ENCODE data around the gene SMARCA2.

The SMARCA2 gene

DNA sequence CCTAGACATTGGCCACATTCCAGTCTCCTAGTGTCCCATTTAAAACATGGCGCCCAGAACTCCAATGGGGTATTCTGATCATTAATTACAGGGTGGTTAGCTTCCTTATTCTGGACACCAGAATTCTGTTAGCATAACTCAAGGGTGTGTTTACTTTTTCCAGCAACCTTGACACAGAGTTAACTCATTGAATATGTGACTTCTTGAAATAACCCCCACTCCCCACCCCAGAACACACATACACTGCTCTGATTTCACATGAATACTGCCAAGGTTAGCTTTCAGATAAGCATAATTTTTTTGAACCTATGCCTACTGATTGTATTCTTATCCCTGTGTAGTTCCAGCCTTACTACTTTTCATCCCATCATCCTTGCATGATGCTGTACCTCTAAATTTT, 151.1 kb downstream of the SMARCA2 start:
- Histone ChIP-seq H2AFZ (ENCODE audit: low read length) (no peak overlapping the region), H4K20me1 (ENCODE audit: insufficient read depth, low read length) (no peaks in the 10 kb centered on the region), H3K79me2 (ENCODE audit: insufficient read depth, low read length) (no peaks in the 10 kb centered on the region), H3K36me3 (ENCODE audit: insufficient read depth, low read length) (peaks cover 81% of the 10 kb centered on the region), H3K9me2 (ENCODE audit: low read depth, low read length) (no peaks in the 10 kb centered on the region), H3K27me3 (ENCODE audit: insufficient read depth, low read length) (no peaks in the 10 kb centered on the region), H3K4me1 (ENCODE audit: insufficient read depth, low read length, severe bottlenecking) (no peaks in the 10 kb centered on the region), H3K4me3 (ENCODE audit: low read depth, low read length, poor library complexity, severe bottlenecking) (no peak overlapping the region), H3F3A (ENCODE audit: insufficient read depth, low read length) (0 out of 2 replicates have a peak, but pooled peaks cover 3% of the 10 kb centered on the region), H3K9me3 (ENCODE audit: low read length) (no peaks in the 10 kb centered on the region), H3K9ac (ENCODE audit: low read length) (no peak overlapping the region), H3K4me2 (ENCODE audit: low read length) (no peak overlapping the region), H3K27ac (ENCODE audit: low read depth, low read length, poor library complexity, severe bottlenecking) (no peak overlapping the region)
- TF ChIP-seq, protein P1, sequence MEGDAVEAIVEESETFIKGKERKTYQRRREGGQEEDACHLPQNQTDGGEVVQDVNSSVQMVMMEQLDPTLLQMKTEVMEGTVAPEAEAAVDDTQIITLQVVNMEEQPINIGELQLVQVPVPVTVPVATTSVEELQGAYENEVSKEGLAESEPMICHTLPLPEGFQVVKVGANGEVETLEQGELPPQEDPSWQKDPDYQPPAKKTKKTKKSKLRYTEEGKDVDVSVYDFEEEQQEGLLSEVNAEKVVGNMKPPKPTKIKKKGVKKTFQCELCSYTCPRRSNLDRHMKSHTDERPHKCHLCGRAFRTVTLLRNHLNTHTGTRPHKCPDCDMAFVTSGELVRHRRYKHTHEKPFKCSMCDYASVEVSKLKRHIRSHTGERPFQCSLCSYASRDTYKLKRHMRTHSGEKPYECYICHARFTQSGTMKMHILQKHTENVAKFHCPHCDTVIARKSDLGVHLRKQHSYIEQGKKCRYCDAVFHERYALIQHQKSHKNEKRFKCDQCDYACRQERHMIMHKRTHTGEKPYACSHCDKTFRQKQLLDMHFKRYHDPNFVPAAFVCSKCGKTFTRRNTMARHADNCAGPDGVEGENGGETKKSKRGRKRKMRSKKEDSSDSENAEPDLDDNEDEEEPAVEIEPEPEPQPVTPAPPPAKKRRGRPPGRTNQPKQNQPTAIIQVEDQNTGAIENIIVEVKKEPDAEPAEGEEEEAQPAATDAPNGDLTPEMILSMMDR (IDR thresholded peaks at IDR 0.05; ENCODE audit: low read length), result no peak
- no peak for TF ChIP-seq EZH2 (IDR thresholded peaks at IDR 0.05; ENCODE audit: borderline replicate concordance, low read length)

GRCh38 chr9:2169035-2169434, 153.9 kb downstream of the SMARCA2 start:
- Histone ChIP-seq H3F3A (ENCODE audit: insufficient read depth, low read length) (no peaks in the 10 kb centered on the region), H4K20me1 (ENCODE audit: insufficient read depth, low read length) (no peaks in the 10 kb centered on the region), H3K27ac (ENCODE audit: low read depth, low read length, poor library complexity, severe bottlenecking) (no peak overlapping the region), H2AFZ (ENCODE audit: low read length) (no peak overlapping the region), H3K4me3 (ENCODE audit: low read depth, low read length, poor library complexity, severe bottlenecking) (no peak overlapping the region), H3K9me2 (ENCODE audit: low read depth, low read length) (no peaks in the 10 kb centered on the region), H3K9me3 (ENCODE audit: low read length) (no peaks in the 10 kb centered on the region), H3K9ac (ENCODE audit: low read length) (no peak overlapping the region), H3K79me2 (ENCODE audit: insufficient read depth, low read length) (no peaks in the 10 kb centered on the region), H3K27me3 (ENCODE audit: insufficient read depth, low read length) (no peaks in the 10 kb centered on the region), H3K4me1 (ENCODE audit: insufficient read depth, low read length, severe bottlenecking) (no peaks in the 10 kb centered on the region), H3K4me2 (ENCODE audit: low read length) (no peak overlapping the region), H3K36me3 (ENCODE audit: insufficient read depth, low read length) (peaks cover 84% of the 10 kb centered on the region)
- TF ChIP-seq, protein P1 (IDR thresholded peaks at IDR 0.05; ENCODE audit: low read length), result no peak
- no peak for TF ChIP-seq EZH2 (IDR thresholded peaks at IDR 0.05; ENCODE audit: borderline replicate concordance, low read length)

DNA sequence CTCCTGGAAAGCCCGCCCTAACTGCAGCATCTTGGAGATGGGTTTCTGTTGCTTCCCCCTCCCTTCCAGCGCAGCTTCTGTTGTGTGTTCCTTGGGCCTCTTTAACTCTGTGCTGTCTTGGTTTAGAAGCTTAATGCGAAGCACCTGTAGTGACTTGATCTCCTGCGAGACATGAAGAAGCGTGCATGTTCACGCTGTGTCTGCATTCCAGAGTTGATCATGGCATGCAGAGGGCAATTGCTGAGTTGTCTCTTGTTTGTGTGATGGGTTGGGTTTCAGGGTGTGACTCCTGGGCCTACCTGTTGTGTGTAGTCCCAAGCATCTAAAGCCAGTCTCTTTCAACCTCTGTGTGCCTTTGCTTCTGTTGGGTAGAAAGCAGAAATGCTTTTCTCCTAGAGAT, 155.6 kb downstream of the SMARCA2 start:
- H3K9me2 ChIP-seq (ENCODE audit: low read depth, low read length), result no peaks in the 10 kb centered on the region
- no peak overlapping the region for H3K4me3 ChIP-seq (ENCODE audit: low read depth, low read length, poor library complexity, severe bottlenecking)
- no peaks in the 10 kb centered on the region for H3K9me3 ChIP-seq (ENCODE audit: low read length)
- TF ChIP-seq, protein P1 (IDR thresholded peaks at IDR 0.05; ENCODE audit: low read length), result no peak
- H3K79me2 ChIP-seq (ENCODE audit: insufficient read depth, low read length), result no peaks in the 10 kb centered on the region
- H3K4me1 ChIP-seq (ENCODE audit: insufficient read depth, low read length, severe bottlenecking), result no peaks in the 10 kb centered on the region
- no peaks in the 10 kb centered on the region for H4K20me1 ChIP-seq (ENCODE audit: insufficient read depth, low read length)
- H3K4me2 ChIP-seq (ENCODE audit: low read length), result no peak overlapping the region
- H3K27me3 ChIP-seq (ENCODE audit: insufficient read depth, low read length), result no peaks in the 10 kb centered on the region
- H3F3A ChIP-seq (ENCODE audit: insufficient read depth, low read length), result no peaks in the 10 kb centered on the region
- H3K36me3 ChIP-seq (ENCODE audit: insufficient read depth, low read length), result peaks cover 72% of the 10 kb centered on the region
- H3K27ac ChIP-seq (ENCODE audit: low read depth, low read length, poor library complexity, severe bottlenecking), result no peak overlapping the region
- H3K9ac ChIP-seq (ENCODE audit: low read length), result no peak overlapping the region
- no peak overlapping the region for H2AFZ ChIP-seq (ENCODE audit: low read length)
